Suprapubic skin (tissue), 4 donors: ENCODE results near the gene SNX9. TPM values are rescaled to one million over a fixed set of nuclear protein-coding genes. Genes with fewer than 3 reads are reported as not detected.

Experiments
- DNase-seq, 2 donors: peaks; one replicate each; pipeline ENCODE4 v3.0.0-alpha.2; 2019; ENCODE audit warnings: low spot score in 2 of 2
- H3K27ac ChIP-seq: fragments of 200-600 bp; sonication (generic); one replicate; pipeline ENCODE4 v1.5.1; 2019
- H3K27me3 ChIP-seq: fragments of 200-600 bp; sonication (generic); one replicate; pipeline ENCODE4 v1.5.1; 2019
- H3K36me3 ChIP-seq: fragments of 200-600 bp; sonication (generic); one replicate; pipeline ENCODE4 v1.5.1; 2019
- H3K4me1 ChIP-seq: fragments of 200-600 bp; sonication (generic); one replicate; pipeline ENCODE4 v1.5.1; 2019
- H3K4me3 ChIP-seq: fragments of 200-600 bp; sonication (generic); one replicate; pipeline ENCODE4 v1.5.1; 2019; ENCODE audit warnings: mild to moderate bottlenecking
- H3K9me3 ChIP-seq: fragments of 200-600 bp; sonication (generic); one replicate; pipeline ENCODE4 v1.5.1; 2019
- EP300 ChIP-seq: sonication (generic); formaldehyde crosslinking; IDR thresholded peaks from one replicate; pipeline ENCODE4 v1.6.1; 2017; ENCODE audit warnings: antibody characterized with exemption
- POLR2A ChIP-seq, 2 donors: fragments of 450-650 bp; IDR thresholded peaks; one replicate each; pipeline ENCODE4 v1.6.1; 2017; ENCODE audit warnings: antibody characterized with exemption in 2 of 2, mild to moderate bottlenecking in 2 of 2, moderate library complexity in 2 of 2
- POLR2AphosphoS5 ChIP-seq, 3 donors: sonication (generic); formaldehyde crosslinking; IDR thresholded peaks; one replicate each; pipeline ENCODE4 v1.6.1; 2017; ENCODE audit warnings: antibody characterized with exemption in 3 of 3
- WGBS: methylation state at CpG from one replicate; pipeline ENCODE4 v1.1.5; 2018; 5-methylcytosine and 5-hydroxymethylcytosine counted together
- total RNA-seq, 4 donors: library from RNA; depleted of rRNA; stranded (reverse); fragments of >200 nt; gene quantifications; one replicate each; pipeline ENCODE4 v1.1.0, GENCODE V29; 2016
- TF ChIP-seq, protein P1 (sequence below), 2 donors: fragments of 200-600 bp in 1 of 2; fragments of 450-650 bp in 1 of 2; sonication (generic) in 1 of 2; IDR thresholded peaks; one replicate each; pipeline ENCODE4 v1.5.1; 2016 to 2019; ENCODE audit warnings: antibody characterized with exemption in 2 of 2, mild to moderate bottlenecking in 1 of 2, moderate library complexity in 1 of 2

Gene SNX9
- total RNA-seq, 4 donors from 2014 or later = 30.4 to 44.2 (median 35.8) TPM

DNA sequence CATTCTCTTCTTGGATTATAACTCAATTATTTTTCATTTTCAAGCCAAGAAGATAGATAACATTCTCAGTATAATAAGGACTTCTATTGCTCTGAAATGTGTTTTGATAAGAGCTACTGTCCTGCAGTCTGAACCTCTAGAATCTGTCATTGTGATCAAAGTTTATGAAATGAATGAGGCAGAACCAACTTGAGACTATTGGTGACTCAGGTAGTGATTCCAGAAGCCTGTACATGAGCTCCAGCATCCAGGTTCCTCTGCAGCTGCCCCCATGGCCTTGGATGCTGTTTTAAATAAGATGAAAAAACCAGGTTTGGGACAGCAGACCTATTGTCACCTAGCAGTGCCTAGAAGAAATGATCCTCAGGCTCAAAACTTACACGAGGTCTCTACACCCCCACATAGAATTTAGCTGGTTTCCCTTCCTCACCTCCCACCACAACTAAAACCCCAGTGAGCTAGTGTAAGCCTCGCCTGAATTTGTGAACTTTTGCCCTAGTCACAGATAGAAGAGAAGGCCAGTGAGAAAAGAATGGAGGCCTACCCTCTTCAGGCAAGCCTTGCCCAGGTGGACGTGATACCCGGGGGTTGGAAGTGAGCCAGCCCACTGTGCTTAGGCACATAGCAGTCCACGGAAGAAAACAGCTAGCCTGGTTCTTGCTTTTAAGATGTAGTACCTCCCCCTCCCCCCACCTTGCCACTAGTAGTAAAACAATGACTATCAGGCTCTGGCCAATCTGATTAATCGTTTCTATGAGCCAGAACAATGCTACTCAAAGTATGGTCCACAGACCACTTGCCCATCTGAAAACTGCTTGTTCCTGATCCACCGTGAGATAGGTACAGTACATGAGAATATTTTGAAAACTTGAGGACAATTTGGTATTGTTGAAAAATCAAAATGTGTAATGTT, 85.6 kb downstream of the SNX9 start:
- DNase-seq = no peak
- Histone ChIP-seq H3K27ac (no peak overlapping the region), H3K9me3 (no peaks in the 10 kb centered on the region), H3K4me3 (no peak overlapping the region), H3K27me3 (no peaks in the 10 kb centered on the region), H3K36me3 (peaks cover 64% of the 10 kb centered on the region), H3K4me1 (peaks cover 10% of the 10 kb centered on the region)
- TF ChIP-seq POLR2AphosphoS5 (IDR thresholded peaks at IDR 0.05) (no peak), POLR2A (IDR thresholded peaks at IDR 0.05) (no peak), EP300 (no peak)
- TF ChIP-seq, protein P1, sequence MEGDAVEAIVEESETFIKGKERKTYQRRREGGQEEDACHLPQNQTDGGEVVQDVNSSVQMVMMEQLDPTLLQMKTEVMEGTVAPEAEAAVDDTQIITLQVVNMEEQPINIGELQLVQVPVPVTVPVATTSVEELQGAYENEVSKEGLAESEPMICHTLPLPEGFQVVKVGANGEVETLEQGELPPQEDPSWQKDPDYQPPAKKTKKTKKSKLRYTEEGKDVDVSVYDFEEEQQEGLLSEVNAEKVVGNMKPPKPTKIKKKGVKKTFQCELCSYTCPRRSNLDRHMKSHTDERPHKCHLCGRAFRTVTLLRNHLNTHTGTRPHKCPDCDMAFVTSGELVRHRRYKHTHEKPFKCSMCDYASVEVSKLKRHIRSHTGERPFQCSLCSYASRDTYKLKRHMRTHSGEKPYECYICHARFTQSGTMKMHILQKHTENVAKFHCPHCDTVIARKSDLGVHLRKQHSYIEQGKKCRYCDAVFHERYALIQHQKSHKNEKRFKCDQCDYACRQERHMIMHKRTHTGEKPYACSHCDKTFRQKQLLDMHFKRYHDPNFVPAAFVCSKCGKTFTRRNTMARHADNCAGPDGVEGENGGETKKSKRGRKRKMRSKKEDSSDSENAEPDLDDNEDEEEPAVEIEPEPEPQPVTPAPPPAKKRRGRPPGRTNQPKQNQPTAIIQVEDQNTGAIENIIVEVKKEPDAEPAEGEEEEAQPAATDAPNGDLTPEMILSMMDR (IDR thresholded peaks at IDR 0.05) = no peak
- WGBS = 83% methylated on average over 7 of the region's 7 CpGs

DNA sequence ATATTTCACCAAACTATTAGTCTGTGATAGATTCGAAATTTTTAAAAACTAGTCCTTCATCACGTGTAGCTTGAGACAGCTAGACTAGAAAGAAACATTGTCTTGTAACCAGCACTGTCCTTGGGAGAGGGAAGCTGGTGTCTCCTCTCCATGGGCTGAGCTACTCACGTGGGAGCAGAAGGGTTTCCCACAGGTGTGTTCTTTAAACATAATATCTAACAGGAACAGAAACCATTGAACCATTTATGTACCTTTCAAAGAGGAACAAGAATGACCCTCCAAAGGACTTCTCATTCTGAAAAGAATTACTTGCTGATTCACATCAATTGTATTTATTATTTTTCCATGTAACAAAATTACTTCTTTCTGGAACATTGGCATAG, 86.2 kb downstream of the SNX9 start:
- WGBS = 92% methylated on average over 3 of the region's 3 CpGs
- TF ChIP-seq, protein P1 (IDR thresholded peaks at IDR 0.05) = no peak
- TF ChIP-seq POLR2AphosphoS5 (IDR thresholded peaks at IDR 0.05) (no peak), EP300 (no peak), POLR2A (IDR thresholded peaks at IDR 0.05) (no peak)
- DNase-seq = no peak
- Histone ChIP-seq H3K4me1 (peaks cover 10% of the 10 kb centered on the region), H3K27me3 (no peaks in the 10 kb centered on the region), H3K36me3 (peaks cover 67% of the 10 kb centered on the region), H3K4me3 (no peak overlapping the region), H3K9me3 (no peaks in the 10 kb centered on the region), H3K27ac (no peak overlapping the region)

DNA sequence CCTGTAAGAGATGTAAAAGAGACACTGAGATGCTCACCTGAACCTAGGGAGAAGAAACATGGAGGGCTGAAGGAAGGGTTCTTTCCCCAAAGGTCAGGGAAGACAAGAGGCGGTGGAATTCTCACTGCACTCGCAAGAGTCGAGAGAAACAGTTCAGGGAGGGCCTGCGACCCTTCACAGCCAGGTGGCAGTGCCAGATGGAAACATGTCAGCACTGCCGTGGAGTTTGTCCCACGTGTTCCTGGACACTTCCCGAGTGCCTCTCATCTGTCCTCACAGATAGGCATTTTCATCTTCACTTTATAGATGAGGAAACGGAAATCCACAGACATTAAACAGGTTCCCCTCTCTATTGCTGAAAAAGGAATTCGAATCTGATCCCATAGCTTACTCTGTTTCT, 88.2 kb downstream of the SNX9 start:
- Histone ChIP-seq H3K9me3 (no peaks in the 10 kb centered on the region), H3K36me3 (peaks cover 66% of the 10 kb centered on the region), H3K4me3 (no peak overlapping the region), H3K4me1 (peaks cover 4% of the 10 kb centered on the region), H3K27ac (no peak overlapping the region), H3K27me3 (no peaks in the 10 kb centered on the region)
- WGBS = 87% methylated on average over 9 of the region's 9 CpGs
- DNase-seq = no peak
- no peak for TF ChIP-seq POLR2A (IDR thresholded peaks at IDR 0.05)
- no peak for TF ChIP-seq POLR2AphosphoS5 (IDR thresholded peaks at IDR 0.05)
- TF ChIP-seq EP300 = no peak

DNA sequence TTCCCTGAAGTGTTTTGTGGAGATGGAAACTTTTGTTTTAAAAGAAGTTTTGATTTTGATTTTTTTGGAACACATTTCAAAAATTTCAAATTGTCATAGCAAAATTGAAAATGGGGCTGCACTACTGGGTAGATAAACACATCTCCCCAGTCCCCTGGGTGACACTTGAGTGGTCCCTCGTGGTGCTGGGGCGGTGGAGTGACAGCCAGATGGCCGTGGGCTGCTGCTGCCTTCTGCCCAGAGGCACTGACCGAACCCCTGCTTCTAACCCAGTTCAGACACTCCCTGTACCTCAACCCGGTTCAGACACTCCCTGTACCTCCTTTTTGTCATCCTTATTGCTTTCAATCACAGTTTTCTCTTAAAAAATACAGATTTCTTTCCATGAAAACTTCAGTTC, 88.7 kb downstream of the SNX9 start:
- Histone ChIP-seq H3K27ac (no peak overlapping the region), H3K27me3 (no peaks in the 10 kb centered on the region), H3K36me3 (peaks cover 64% of the 10 kb centered on the region), H3K9me3 (no peaks in the 10 kb centered on the region), H3K4me1 (peaks cover 4% of the 10 kb centered on the region), H3K4me3 (no peak overlapping the region)
- WGBS = 71% methylated on average over 5 of the region's 5 CpGs
- TF ChIP-seq, protein P1 (IDR thresholded peaks at IDR 0.05) = no peak
- TF ChIP-seq EP300 (no peak), POLR2A (IDR thresholded peaks at IDR 0.05) (no peak), POLR2AphosphoS5 (IDR thresholded peaks at IDR 0.05) (no peak)
- DNase-seq = no peak

DNA sequence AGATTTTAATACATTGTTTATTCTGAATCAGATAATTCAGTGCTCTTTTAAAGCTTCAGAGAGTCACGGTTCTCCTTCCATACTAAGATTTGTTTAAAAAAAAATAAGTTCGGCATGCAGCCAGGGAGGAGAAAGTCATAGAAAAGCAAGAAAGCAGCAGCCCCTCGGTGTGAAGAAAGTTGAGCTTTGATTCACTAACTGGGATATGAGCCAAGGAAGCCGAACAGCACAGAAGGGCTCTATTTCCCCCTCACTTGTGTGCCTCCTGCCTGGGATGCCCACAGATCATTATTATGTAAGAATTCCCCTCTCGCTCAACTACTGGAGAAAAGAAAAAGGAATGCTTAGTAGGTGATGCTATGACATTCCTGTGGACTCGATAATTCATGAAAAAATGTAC, 89.3 kb downstream of the SNX9 start:
- Histone ChIP-seq H3K4me3 (no peak overlapping the region), H3K27me3 (no peaks in the 10 kb centered on the region), H3K36me3 (peaks cover 62% of the 10 kb centered on the region), H3K9me3 (no peaks in the 10 kb centered on the region), H3K27ac (no peak overlapping the region), H3K4me1 (peaks cover under 1% of the 10 kb centered on the region)
- TF ChIP-seq EP300 (no peak), POLR2AphosphoS5 (IDR thresholded peaks at IDR 0.05) (no peak), POLR2A (IDR thresholded peaks at IDR 0.05) (no peak)
- TF ChIP-seq, protein P1 (IDR thresholded peaks at IDR 0.05) = no peak
- WGBS = 57% methylated on average over 6 of the region's 6 CpGs
- no peak for DNase-seq
